ENCODE data around the gene DCAF4.

DNA sequence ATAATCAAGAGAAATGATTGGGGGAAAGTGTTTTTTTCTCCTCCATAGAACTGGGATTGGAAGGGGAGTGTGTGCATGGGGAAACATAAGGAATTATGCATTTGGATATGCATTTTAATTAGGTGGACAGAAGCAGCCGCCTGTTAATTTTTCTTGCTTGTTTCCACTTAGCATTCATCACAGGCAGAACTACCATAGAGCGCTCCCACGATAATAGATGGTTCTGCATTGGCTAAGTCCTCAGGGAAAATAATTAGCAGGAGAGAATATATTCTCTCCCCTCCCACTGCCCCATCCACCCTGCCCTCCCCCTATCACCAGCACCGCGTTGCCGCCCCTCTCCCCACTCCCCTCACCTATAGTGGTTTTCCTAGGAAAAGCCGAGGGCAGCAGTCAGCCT, 43.8 kb upstream of the DCAF4 start:
- TF ChIP-seq, protein P1, sequence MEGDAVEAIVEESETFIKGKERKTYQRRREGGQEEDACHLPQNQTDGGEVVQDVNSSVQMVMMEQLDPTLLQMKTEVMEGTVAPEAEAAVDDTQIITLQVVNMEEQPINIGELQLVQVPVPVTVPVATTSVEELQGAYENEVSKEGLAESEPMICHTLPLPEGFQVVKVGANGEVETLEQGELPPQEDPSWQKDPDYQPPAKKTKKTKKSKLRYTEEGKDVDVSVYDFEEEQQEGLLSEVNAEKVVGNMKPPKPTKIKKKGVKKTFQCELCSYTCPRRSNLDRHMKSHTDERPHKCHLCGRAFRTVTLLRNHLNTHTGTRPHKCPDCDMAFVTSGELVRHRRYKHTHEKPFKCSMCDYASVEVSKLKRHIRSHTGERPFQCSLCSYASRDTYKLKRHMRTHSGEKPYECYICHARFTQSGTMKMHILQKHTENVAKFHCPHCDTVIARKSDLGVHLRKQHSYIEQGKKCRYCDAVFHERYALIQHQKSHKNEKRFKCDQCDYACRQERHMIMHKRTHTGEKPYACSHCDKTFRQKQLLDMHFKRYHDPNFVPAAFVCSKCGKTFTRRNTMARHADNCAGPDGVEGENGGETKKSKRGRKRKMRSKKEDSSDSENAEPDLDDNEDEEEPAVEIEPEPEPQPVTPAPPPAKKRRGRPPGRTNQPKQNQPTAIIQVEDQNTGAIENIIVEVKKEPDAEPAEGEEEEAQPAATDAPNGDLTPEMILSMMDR (IDR thresholded peaks at IDR 0.05), result no peak
- TF ChIP-seq POLR2A (IDR thresholded peaks at IDR 0.05) (no peak), POLR2AphosphoS5 (IDR thresholded peaks at IDR 0.05) (no peak), EP300 (IDR thresholded peaks at IDR 0.05; ENCODE audit: low read depth) (no peak)
